ENCODE results near the gene ZNF620.

- no peak for TF ChIP-seq CTCF (IDR thresholded peaks at IDR 0.05)
- no peak for TF ChIP-seq EP300 (IDR thresholded peaks at IDR 0.05)
Observed at GRCh38 chr3:40499952-40500351, 5.9 kb upstream of the ZNF620 start.

Measured in tibial nerve (tissue), 4 donors.